Endothelial cell of umbilical vein (primary cell): ENCODE data around the gene SEPTIN14. TPM values are rescaled to one million over a fixed set of nuclear protein-coding genes. Genes with fewer than 3 reads are reported as not detected.

Experiments
- BruUV-seq: library from RNA; stranded (reverse); fragments of 400-500 nt; replicated peaks from 2 replicates; lab custom pipeline; 2021; lab: Mats Ljungman, UMichigan
- CTCF ChIA-PET: fragments of 300-600, 350-600 bp; sonication (Branson Sonifier 250); formaldehyde crosslinking; loops from one replicate; lab custom pipeline; 2021; ENCODE audit warnings: antibody characterized with exemption, inconsistent platforms; lab: Charles Lee
- POLR2A ChIA-PET: fragments of 300-600, 350-600 bp; sonication (Branson Sonifier 250); formaldehyde crosslinking; loops from one replicate; lab custom pipeline; 2021; ENCODE audit warnings: antibody characterized with exemption, inconsistent platforms; lab: Charles Lee
- DNase-seq: peaks from one replicate; pipeline ENCODE4 v3.0.0-alpha.2; 2011; ENCODE audit warnings: low read depth, low spot score
- FAIRE-seq: peaks from 2 replicates; lab custom pipeline; 2011; peaks lifted over from hg19 to GRCh38; lab: Jason Lieb, UNC
- H2AFZ ChIP-seq: 2 replicates; pipeline ENCODE4 v1.6.0; 2012; ENCODE audit warnings: low read depth, low read length, control low read depth, inconsistent platforms
- H3K27ac ChIP-seq: 2 replicates; pipeline ENCODE4 v1.5.1; 2011; ENCODE audit warnings: low read depth, mild to moderate bottlenecking, control low read depth, low read length, moderate library complexity; ENCODE audit not compliant: insufficient read depth
- H3K27me3 ChIP-seq, 2 experiments: 2 replicates each; pipeline versions ENCODE4 v1.6.0 to v1.6.1; 2011; ENCODE audit warnings: low read length in 2 of 2, mixed read lengths in 1 of 2; ENCODE audit not compliant: control insufficient read depth in 2 of 2, insufficient read depth in 2 of 2
- H3K36me3 ChIP-seq, 2 experiments: 2 replicates in 1 of 2; 3 replicates in 1 of 2; pipeline ENCODE4 v1.5.1; 2011; ENCODE audit warnings: low read length in 2 of 2, mild to moderate bottlenecking in 1 of 2, moderate library complexity in 1 of 2; ENCODE audit not compliant: control insufficient read depth in 2 of 2, insufficient read depth in 2 of 2; ENCODE audit errors: extremely low read depth in 1 of 2
- H3K4me1 ChIP-seq: 3 replicates; pipeline ENCODE4 v1.5.1; 2011; ENCODE audit warnings: mild to moderate bottlenecking, low read length; ENCODE audit not compliant: control insufficient read depth, insufficient read depth; ENCODE audit errors: extremely low read depth
- H3K4me2 ChIP-seq: 2 replicates; pipeline ENCODE4 v1.6.1; 2011; ENCODE audit warnings: low read length, control low read depth, mixed read lengths; ENCODE audit not compliant: insufficient read depth
- H3K4me3 ChIP-seq, 3 experiments: fragments of 200-600 bp in 1 of 3; sonication (generic), shearing (Covaris generic) in 1 of 3; replicated peaks in 1 of 3; 2 replicates each; pipeline ENCODE4 v1.5.1; 2011 to 2016; ENCODE audit warnings: control low read depth in 3 of 3, low read length in 3 of 3, mild to moderate bottlenecking in 2 of 3, inconsistent platforms in 1 of 3, low read depth in 1 of 3, moderate library complexity in 1 of 3; ENCODE audit not compliant: insufficient read depth in 1 of 3
- H3K79me2 ChIP-seq: 2 replicates; pipeline ENCODE4 v1.6.0; 2012; ENCODE audit warnings: low read length, inconsistent platforms; ENCODE audit not compliant: control insufficient read depth, insufficient read depth
- H3K9ac ChIP-seq: replicated peaks from 2 replicates; pipeline ENCODE3; 2011; ENCODE audit warnings: low read length, control low read depth; ENCODE audit not compliant: insufficient read depth; ENCODE audit errors: extremely low read depth
- H3K9me1 ChIP-seq: replicated peaks from 3 replicates; pipeline ENCODE4 v1.6.0; 2011; ENCODE audit warnings: mild to moderate bottlenecking, low read length; ENCODE audit not compliant: control insufficient read depth, insufficient read depth; ENCODE audit errors: extremely low read depth
- H3K9me3 ChIP-seq: replicated peaks from 2 replicates; pipeline ENCODE4 v1.5.1; 2012; ENCODE audit warnings: low read length, inconsistent platforms; ENCODE audit not compliant: control insufficient read depth, insufficient read depth
- H4K20me1 ChIP-seq: replicated peaks from 2 replicates; pipeline ENCODE3; 2011; ENCODE audit warnings: mild to moderate bottlenecking, low read length; ENCODE audit not compliant: control insufficient read depth, insufficient read depth; ENCODE audit errors: extremely low read depth
- CTCF ChIP-seq, 2 donors: IDR thresholded peaks; 1 replicate in 1 of 2; 2 replicates in 1 of 2; pipeline ENCODE4 v1.5.1; 2011; ENCODE audit warnings: low read length in 2 of 2, mild to moderate bottlenecking in 2 of 2, moderate library complexity in 2 of 2, control low read depth in 1 of 2, inconsistent platforms in 1 of 2, low read depth in 1 of 2; ENCODE audit not compliant: insufficient read depth in 1 of 2; ENCODE audit errors: extremely low read depth in 1 of 2
- EZH2 ChIP-seq: IDR thresholded peaks from 2 replicates; pipeline ENCODE4 v1.6.1; 2012; ENCODE audit warnings: borderline replicate concordance, low read depth, mild to moderate bottlenecking, moderate library complexity, low read length, inconsistent platforms; ENCODE audit not compliant: severe bottlenecking
- FOS ChIP-seq: IDR thresholded peaks from 2 replicates; pipeline ENCODE4 v1.6.1; 2011; ENCODE audit warnings: mild to moderate bottlenecking, low read length, moderate library complexity, borderline replicate concordance; ENCODE audit not compliant: insufficient read depth
- GATA2 ChIP-seq: IDR thresholded peaks from 2 replicates; pipeline ENCODE4 v1.7.0; 2011; ENCODE audit warnings: low read depth, mild to moderate bottlenecking, moderate library complexity, mixed read lengths, low read length; ENCODE audit not compliant: insufficient read length, insufficient read depth
- JUN ChIP-seq: IDR thresholded peaks from 2 replicates; pipeline ENCODE4 v1.6.1; 2011; ENCODE audit warnings: borderline replicate concordance, low read depth; ENCODE audit not compliant: insufficient read length, insufficient read depth
- MAX ChIP-seq: IDR thresholded peaks from 2 replicates; pipeline ENCODE4 v1.6.1; 2011; ENCODE audit not compliant: insufficient read depth, insufficient read length
- MYC ChIP-seq: IDR thresholded peaks from one replicate; pipeline ENCODE4 v1.6.1; 2011; ENCODE audit warnings: mild to moderate bottlenecking, low read depth, low read length
- POLR2A ChIP-seq: IDR thresholded peaks from 2 replicates; pipeline ENCODE4 v1.6.1; 2012; ENCODE audit warnings: low read depth, mild to moderate bottlenecking, control low read depth, low read length
- POLR2AphosphoS5 ChIP-seq: IDR thresholded peaks from 2 replicates; pipeline ENCODE4 v1.6.1; 2012; ENCODE audit warnings: low read depth, mild to moderate bottlenecking, control low read depth, low read length, moderate library complexity; ENCODE audit not compliant: insufficient read depth
- dilution Hi-C: fragments of 300-500 bp; cut with MboI; formaldehyde crosslinking; loops from one replicate; pipeline ENCODE4 v1.15.0; 2019; ENCODE audit warnings: low sequenced_read_pairs; ENCODE audit not compliant: extremely low pct_ligation_motif_present
- intact Hi-C: fragments of 100-400 bp; cut with micrococcal nuclease; formaldehyde crosslinking; loops from one replicate; pipeline ENCODE4 v1.10.0; 2022
- polyA plus RNA-seq, 4 experiments: library from polyadenylated mRNA; depleted of rRNA in 3 of 4; stranded (reverse) in 3 of 4; unstranded in 1 of 4; fragments of >200 nt; gene quantifications; 2 replicates each; pipeline versions ENCODE4 v1.2.1 to v1.2.3, GENCODE V29; 2011 to 2012; ENCODE audit warnings: missing spikeins in 1 of 4
- total RNA-seq: library from RNA; stranded (reverse); gene quantifications from 2 replicates; pipeline ENCODE4 v1.2.3, GENCODE V29; 2021

The SEPTIN14 gene
- total and polyA plus RNA-seq, 2 donors (not counting 3 experiments of a cell fraction or from before 2014, with no cell fraction given): not detected

GRCh38 chr7:55784151-55784550 lies 78.4 kb downstream of the SEPTIN14 start:
- Histone ChIP-seq H3K9me1 (no peaks in the 10 kb centered on the region), H3K27me3 (no peaks in the 10 kb centered on the region), H3K36me3 (no peaks in the 10 kb centered on the region), H2AFZ (no peak overlapping the region), H3K9me3 (no peaks in the 10 kb centered on the region), H4K20me1 (no peaks in the 10 kb centered on the region), H3K9ac (no peak overlapping the region), H3K4me1 (no peaks in the 10 kb centered on the region), H3K27ac (no peak overlapping the region), H3K4me2 (no peak overlapping the region), H3K4me3 (no peak overlapping the region), H3K79me2 (no peaks in the 10 kb centered on the region)
- intact Hi-C loops (no loop called here), dilution Hi-C loops (no loop called here)
- no peak for TF ChIP-seq GATA2
- TF ChIP-seq MYC: no peak
- no peak for TF ChIP-seq POLR2A
- TF ChIP-seq CTCF (IDR thresholded peaks at IDR 0.05; ENCODE audit: extremely low read depth in 1 of 2, insufficient read depth in 1 of 2, low read depth in 1 of 2, low read length in 2 of 2): no peak
- no peak for TF ChIP-seq FOS
- TF ChIP-seq EZH2: no peak
- no peak for TF ChIP-seq JUN
- TF ChIP-seq MAX: no peak
- TF ChIP-seq POLR2AphosphoS5: no peak
- DNase-seq (no peak), FAIRE-seq (no peak)
- POLR2A ChIA-PET: no interaction called here
- BruUV-seq: no TSS peak
- CTCF ChIA-PET: no interaction called here
